ENCODE measurements around the gene SLC29A1. TPM values are rescaled to one million over a fixed set of nuclear protein-coding genes. Genes with fewer than 3 reads are reported as not detected.

The SLC29A1 gene
- total RNA-seq, 1 experiment from 2014 or later: 22.2 TPM

DNA sequence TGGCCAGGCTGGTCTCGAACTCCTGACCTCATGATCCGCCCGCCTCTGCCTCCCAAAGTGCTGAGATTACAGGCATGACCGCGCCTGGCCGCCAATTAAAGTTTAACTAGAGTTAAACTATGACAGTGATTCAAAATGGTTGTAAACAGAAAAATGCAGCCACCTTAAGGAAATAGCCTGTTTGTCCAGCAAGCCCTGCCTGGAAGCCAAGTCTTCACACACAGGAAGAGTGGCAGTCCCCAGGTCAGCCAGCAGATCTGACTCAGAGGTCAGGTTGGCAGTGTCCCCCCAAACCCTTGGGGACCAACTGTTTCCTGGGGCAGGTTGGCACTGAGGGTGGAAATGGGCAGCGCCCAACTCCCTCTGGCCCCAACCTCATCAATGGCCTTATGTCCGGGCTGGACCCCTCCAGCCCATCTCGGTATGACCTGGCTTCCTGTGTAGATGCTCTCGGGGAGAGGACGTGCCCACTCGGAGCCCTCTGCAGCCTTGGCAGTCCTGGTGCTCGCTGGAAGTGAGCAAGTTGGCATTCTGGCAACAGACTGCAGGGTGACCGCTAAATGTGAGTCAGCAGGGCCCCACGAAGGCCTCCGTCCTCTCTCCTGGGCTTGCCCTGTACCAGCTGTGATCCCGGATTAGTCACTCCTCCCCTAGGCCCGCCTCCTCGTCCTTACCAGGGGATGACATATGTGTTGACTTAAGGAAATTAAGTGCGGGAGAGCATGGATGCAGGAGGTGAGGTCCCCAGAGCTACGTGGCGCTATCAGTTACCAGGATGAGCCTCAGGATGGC lies 13.8 kb downstream of the SLC29A1 start:
- DNase-seq (ENCODE audit: low read depth): peak; percentile 99

DNA sequence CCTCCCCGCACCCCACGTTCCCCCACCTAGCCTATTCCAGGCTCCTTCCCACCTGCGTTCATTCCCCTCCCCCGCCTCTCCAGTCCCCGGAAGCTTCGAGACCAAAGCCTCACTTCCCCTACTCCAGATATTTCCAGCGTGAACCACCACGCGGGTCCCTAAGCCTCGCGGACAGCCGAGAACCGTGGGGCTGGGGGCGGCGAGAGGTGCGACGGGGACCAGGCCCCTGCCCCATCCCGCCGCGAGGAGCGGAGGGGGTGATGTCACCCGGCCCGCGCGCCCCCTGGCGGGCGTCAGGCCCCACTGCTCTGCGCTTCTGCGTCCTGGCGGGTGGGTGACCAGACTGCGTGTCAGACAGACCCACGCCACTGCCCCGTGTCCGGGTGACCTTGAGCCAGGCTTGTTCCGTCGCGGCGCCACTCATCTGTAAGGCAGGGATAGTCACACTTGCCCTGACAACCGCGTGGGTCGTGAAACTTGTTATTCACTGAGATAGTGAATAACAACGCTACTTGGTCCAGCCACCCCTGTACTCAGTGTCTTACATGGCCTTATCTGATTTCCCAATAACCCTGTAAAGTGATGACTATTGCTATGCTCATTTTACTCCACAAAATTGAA lies 14.5 kb downstream of the SLC29A1 start:
- DNase-seq (ENCODE audit: low read depth): peak; percentile 69

DNA sequence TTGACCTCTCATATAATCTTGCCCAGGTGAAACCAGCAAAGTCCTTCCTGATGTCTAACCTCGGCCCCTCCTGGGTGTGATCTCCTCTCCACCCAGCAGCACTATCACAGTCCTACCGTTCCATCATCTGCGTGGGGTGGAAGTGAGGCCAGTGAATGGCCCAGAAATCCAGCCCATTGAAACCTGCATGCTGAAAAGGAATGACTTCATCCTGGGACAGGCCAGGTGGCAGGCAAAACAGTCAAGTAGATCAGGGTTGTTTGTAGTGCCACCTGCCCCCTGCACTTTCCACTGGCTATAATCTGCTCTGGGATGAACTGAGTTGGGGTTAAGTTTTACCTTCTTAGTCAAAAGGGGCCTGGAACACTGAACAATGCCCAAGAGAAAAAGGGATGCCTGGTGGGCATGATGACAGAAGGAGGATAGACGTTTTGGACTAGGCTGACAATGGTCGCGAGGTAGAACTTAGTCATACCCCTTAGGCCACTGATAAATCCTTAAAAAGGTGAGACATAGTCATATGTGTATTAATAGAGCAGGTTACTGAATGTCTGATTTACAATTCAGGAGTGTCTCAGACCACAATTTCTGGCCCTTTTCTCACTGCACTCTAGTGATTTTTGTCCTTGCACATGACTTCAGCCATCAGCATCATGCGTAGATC lies 15.4 kb downstream of the SLC29A1 start:
- no peak for DNase-seq (ENCODE audit: low read depth)

DNA sequence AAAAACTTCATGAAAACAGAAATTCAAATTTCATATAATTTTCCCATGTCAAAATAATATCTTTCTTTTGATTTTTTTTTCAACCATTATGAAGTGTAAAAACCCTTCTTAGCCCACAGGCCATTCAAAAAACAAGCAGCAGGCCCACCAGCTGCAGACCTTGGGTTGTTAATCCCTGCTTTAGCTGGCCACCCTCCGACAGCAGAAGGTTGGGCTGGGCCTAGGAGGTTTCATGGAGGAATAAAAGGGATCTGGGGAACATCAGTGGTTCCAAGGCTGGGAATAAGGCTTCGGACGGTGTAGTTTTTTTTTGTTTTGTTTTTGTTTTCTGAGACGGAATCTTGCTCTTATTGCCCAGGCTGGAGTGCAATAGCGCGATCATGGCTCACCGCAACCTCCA lies 19.9 kb downstream of the SLC29A1 start:
- DNase-seq (ENCODE audit: low read depth): no peak

- no peak for DNase-seq (ENCODE audit: low read depth)
These were observed 22.1 kb downstream of the SLC29A1 start for GRCh38 chr6:44245391-44245911.

DNA sequence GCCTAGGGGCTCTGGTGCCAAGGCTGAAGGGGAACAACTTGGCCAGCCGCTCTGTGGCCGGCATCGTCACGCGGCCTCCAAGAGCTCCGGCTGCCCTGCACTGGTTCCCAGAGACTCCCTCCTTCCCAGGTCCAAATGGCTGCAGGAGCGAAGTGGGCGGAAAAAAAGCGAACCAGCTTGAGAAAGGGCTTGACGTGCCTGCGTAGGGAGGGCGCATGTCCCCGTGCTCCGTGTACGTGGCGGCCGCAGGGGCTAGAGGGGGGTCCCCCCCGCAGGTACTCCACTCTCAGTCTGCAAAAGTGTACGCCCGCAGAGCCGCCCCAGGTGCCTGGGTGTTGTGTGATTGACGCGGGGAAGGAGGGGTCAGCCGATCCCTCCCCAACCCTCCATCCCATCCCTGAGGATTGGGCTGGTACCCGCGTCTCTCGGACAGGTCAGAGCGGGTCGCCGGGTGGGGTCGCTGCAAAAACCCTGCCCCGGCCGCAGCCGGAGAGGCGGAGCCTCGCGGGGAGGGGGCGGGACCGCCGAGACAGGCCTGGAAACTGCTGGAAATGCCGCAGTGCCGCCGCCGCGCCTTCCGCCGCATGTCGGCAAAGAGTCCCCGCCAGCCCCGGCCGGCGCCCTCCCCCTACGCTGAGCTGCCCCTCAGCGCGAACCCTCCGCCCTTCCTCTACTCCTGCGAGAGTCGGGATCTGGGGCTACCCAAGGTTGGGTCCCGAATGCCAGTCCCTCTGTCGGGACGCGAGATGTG lies 22.7 kb downstream of the SLC29A1 start:
- DNase-seq (ENCODE audit: low read depth): peak; percentile 84

DNA sequence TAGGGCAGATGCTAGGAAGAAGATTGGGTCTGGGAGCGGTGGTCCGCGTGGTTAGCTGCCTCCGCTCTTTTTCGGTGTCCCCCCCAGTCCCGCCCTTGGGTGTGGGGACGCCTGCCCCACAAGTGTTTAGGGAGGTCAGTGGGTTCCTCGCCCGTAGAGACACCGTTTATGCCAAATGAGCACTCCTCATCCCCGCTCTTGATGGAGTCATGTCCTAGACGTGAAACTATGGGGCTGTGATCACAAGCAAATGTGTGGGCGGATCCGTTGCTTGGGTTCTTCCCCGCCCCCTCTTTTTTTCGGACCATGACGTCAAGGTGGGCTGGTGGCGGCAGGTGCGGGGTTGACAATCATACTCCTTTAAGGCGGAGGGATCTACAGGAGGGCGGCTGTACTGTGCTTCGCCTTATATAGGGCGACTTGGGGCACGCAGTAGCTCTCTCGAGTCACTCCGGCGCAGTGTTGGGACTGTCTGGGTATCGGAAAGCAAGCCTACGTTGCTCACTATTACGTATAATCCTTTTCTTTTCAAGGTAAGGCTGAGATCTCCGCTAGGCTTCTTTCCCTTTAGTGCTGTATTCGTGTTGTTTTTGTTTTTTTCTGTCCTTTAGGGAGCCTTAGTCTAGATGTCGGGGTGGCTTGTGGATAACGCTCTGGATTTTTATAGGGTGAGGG lies 23.4 kb downstream of the SLC29A1 start, which contains the start of gene HSP90AB1:
Gene HSP90AB1, plus strand, starts transcription at position 439 of the 675 bp plus-strand sequence. CDS start 1,529 bp downstream, outside the sequence.
- peak; percentile 98 for DNase-seq (ENCODE audit: low read depth)

DNA sequence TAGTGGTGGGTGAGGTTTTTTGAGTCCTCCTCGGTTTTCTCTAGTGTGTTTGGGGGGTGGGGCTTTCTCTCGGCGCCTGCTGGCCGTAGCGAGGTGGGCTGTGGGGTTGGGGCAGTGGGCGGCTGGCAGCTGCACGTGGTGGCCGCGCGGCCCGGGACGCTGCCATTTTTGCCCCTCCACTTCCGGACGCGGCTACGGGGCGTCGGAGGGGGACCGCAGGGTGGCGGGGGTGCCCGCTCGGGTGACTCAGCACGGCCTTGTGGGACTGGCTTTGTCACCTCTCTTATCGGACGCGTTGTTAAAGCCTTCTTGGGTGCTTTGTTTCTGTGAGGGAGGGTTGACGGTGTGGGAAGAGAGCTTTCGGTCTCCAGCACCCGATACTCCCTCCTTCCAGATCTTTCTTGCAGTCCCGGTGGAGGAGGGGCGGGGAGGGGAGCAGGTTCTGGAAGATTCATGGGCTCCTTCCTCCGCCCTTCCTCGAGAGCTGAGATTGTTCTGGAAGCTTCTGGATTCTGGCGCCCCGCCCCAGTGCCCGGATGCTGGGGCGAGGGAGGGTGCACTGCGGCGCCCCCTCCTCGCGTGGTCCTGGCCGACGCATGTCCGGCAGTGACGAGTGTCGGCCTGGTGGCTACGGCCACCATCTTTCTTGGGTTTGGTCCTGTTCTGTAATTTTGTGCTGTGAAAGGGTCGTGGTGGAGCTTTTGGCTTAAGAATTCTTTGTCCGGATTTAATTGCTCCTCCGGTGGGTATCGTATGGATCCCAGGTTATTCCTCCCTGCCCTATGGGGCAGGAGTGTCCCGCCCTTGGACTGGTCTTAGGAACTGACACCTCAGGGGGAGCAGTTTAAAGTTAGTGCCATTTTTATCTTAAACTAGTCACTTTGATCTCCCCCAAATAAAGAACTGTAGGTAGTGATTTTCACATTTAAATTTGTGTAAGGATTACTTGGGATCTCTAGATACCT lies 24.2 kb downstream of the SLC29A1 start:
- DNase-seq (ENCODE audit: low read depth): peak; percentile 66

- DNase-seq (ENCODE audit: low read depth): no peak
These were observed 25.2 kb downstream of the SLC29A1 start for GRCh38 chr6:44248579-44248978.

DNA sequence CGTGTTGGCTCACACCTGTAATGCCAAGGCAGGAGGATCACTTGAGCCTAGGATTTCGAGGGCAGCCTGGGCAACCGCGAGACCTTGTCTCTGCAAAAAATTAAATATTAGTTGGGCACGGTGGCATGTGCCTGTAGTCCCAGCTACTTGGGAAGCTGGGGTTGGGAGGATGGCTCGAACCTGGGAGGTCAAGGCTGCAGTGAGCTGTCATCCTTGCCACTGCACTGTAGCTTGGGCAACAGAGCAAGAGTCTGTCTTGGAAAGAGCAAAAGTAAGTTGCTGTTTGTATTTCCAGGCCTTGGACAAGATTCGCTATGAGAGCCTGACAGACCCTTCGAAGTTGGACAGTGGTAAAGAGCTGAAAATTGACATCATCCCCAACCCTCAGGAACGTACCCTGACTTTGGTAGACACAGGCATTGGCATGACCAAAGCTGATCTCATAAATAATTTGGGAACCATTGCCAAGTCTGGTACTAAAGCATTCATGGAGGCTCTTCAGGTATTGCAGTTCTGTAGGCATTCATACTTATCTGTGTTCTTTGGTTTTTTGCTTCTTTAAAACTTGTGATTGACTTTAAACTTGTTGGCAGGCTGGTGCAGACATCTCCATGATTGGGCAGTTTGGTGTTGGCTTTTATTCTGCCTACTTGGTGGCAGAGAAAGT lies 25.8 kb downstream of the SLC29A1 start:
- DNase-seq (ENCODE audit: low read depth): no peak

GRCh38 chr6:44250067-44250717 lies 26.8 kb downstream of the SLC29A1 start:
- no peak for DNase-seq (ENCODE audit: low read depth)

- DNase-seq (ENCODE audit: low read depth): no peak
These were observed 27.3 kb downstream of the SLC29A1 start for GRCh38 chr6:44250718-44251123.

DNA sequence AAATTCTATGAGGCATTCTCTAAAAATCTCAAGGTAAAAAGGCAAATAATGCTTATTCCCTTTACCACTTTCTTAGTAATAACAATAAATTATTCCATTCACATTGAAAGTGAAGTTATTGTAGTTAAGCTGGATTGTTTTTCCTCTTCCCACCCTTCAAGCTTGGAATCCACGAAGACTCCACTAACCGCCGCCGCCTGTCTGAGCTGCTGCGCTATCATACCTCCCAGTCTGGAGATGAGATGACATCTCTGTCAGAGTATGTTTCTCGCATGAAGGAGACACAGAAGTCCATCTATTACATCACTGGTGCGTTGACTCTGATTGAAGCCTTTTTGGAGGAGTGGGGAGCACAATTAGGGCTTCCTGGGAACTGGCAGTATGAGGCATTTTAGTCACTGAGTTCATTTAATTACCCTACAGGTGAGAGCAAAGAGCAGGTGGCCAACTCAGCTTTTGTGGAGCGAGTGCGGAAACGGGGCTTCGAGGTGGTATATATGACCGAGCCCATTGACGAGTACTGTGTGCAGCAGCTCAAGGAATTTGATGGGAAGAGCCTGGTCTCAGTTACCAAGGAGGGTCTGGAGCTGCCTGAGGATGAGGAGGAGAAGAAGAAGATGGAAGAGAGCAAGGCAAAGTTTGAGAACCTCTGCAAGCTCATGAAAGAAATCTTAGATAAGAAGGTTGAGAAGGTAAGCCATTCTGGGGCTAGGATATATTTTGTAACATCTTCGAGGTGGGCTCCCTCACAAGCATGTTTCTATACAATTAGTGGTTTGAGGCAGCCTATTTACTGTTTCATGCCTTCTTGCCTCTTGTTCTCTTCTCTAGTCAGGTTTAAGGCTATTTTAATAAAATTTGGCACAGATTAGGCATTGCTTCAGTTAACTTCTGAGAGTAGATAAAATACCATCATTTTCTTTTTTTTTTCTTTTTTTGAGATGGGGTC lies 28.5 kb downstream of the SLC29A1 start:
- no peak for DNase-seq (ENCODE audit: low read depth)

DNA sequence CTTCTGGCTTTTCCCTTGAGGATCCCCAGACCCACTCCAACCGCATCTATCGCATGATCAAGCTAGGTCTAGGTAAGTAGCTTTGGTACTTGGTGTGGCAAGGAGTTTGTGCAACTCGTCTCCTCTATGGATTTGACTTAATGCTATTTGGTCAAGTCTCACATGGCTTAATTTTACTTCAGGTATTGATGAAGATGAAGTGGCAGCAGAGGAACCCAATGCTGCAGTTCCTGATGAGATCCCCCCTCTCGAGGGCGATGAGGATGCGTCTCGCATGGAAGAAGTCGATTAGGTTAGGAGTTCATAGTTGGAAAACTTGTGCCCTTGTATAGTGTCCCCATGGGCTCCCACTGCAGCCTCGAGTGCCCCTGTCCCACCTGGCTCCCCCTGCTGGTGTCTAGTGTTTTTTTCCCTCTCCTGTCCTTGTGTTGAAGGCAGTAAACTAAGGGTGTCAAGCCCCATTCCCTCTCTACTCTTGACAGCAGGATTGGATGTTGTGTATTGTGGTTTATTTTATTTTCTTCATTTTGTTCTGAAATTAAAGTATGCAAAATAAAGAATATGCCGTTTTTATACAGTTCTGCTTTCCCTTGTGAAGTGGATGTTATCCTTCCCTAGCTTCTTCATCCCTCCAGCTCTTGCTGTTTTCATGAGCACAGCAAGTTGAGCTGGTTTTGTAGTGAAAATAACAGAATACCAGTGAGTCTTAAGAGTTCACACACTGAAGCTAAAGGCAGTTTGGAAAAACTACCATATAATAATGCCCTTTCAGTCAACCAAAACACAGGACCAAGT lies 30.1 kb downstream of the SLC29A1 start:
- DNase-seq (ENCODE audit: low read depth): peak; percentile 43

DNA sequence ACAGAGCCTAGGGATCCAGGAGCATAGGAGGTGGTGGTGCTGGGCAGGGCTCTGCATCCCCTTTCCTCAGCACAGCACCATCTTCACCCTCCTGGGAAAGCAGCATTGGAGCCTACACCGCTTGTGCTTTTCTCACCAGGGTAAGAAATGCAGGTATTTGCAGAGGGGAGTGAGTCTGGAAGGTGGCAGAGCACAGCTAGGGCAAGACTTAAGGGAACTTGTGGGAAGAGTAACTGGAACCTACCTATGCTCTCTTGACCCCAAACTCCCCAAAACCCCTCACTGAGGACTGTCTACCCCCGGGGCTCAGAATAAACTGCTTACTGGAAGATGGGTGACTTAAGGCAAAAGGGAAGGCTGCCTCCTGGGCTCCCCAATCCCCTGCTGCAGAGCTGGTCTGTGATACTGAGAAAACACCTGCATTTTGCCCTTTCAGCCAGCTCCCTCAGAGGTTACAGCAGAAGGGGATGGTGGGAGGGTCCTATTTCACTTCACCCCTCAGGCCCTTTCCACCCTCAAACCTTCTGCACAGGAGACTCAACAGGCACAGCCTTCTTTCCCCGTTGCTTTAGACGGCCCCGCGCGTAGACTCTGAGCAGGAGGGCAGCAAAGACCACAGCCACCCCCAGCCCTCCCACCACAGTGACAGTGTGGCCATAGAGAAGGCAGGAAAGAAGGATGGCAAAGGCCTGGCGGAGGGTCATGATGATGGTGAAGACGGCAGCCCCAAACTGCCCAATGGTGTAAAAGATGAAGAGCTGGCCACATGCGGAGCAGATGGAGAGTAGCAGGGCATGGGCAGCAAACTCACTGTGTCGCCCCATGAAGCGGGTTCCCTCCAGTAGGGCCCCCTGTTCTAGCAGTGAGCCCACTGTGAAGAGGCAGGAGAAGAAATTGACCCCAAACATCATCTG lies 31.1 kb downstream of the SLC29A1 start:
- DNase-seq (ENCODE audit: low read depth): no peak

Measured in RPMI7951 (cell line).